CD4-positive, alpha-beta T cell (primary cell): ENCODE measurements around the gene DENND6B. TPM values are rescaled to one million over a fixed set of nuclear protein-coding genes. Genes with fewer than 3 reads are reported as not detected.
A peak's percentile ranks its signal among the peaks of the same experiment; 100 is the strongest.

Experiments used
- ATAC-seq: fragments of 200-7000 bp; cut with Tn5 transposase; one replicate; pipeline ENCODE4 v1.10.0; 2022; ENCODE audit warnings: mild to moderate bottlenecking; ENCODE audit not compliant: poor library complexity
- CTCF ChIA-PET: fragments of 350-600 bp; sonication (Branson Sonifier 250); formaldehyde crosslinking; loops from one replicate; lab custom pipeline; 2021; ENCODE audit warnings: antibody characterized with exemption, inconsistent platforms; lab: Charles Lee
- POLR2A ChIA-PET: fragments of 350-600 bp; sonication (Branson Sonifier 250); formaldehyde crosslinking; loops from one replicate; lab custom pipeline; 2021; ENCODE audit warnings: antibody characterized with exemption, inconsistent platforms; lab: Charles Lee
- DNase-seq, 14 experiments: peaks; one replicate each; pipeline ENCODE4 v3.0.0-alpha.2; 2013 to 2020; ENCODE audit warnings: mixed read lengths in 2 of 14
- H3K27ac ChIP-seq, 2 donors: one replicate each; pipeline versions ENCODE4 v1.5.1 to v1.7.0; 2013; ENCODE audit warnings: low read length in 2 of 2, low read depth in 1 of 2, mild to moderate bottlenecking in 1 of 2
- H3K27me3 ChIP-seq, 2 experiments: 1 replicate in 1 of 2; 2 replicates in 1 of 2; pipeline versions ENCODE4 v1.6.1 to v1.7.0; 2013; ENCODE audit warnings: low read length in 2 of 2, control low read depth in 1 of 2, mild to moderate bottlenecking in 1 of 2, moderate library complexity in 1 of 2; ENCODE audit not compliant: insufficient read depth in 2 of 2, control insufficient read depth in 1 of 2
- H3K36me3 ChIP-seq: one replicate; pipeline ENCODE4 v1.6.1; 2013; ENCODE audit warnings: low read length, control low read depth; ENCODE audit not compliant: insufficient read depth
- H3K4me1 ChIP-seq: one replicate; pipeline ENCODE4 v1.6.1; 2013; ENCODE audit warnings: low read length, control low read depth; ENCODE audit not compliant: insufficient read depth
- H3K4me3 ChIP-seq: one replicate; pipeline ENCODE4 v1.5.1; 2013; ENCODE audit warnings: mild to moderate bottlenecking, low read length, moderate library complexity
- H3K9me3 ChIP-seq, 2 experiments: 1 replicate in 1 of 2; 2 replicates in 1 of 2; pipeline versions ENCODE4 v1.6.1 to v1.7.0; 2013; ENCODE audit warnings: low read length in 2 of 2, mild to moderate bottlenecking in 2 of 2, control low read depth in 1 of 2, moderate library complexity in 1 of 2; ENCODE audit not compliant: control insufficient read depth in 1 of 2, insufficient read depth in 1 of 2
- H3K27ac Mint-ChIP-seq: one replicate; pipeline ENCODE4 v1.8.0; 2020; ENCODE audit warnings: mixed read lengths
- H3K27me3 Mint-ChIP-seq: one replicate; pipeline ENCODE4 v1.8.0; 2021; ENCODE audit warnings: mixed read lengths
- H3K36me3 Mint-ChIP-seq: one replicate; pipeline ENCODE4 v1.8.0; 2021; ENCODE audit warnings: low read depth, mixed read lengths
- H3K4me1 Mint-ChIP-seq: one replicate; pipeline ENCODE4 v1.8.0; 2021; ENCODE audit warnings: low read depth, mixed read lengths
- H3K4me3 Mint-ChIP-seq: one replicate; pipeline ENCODE4 v1.8.0; 2020; ENCODE audit warnings: mild to moderate bottlenecking, mixed read lengths
- H3K9me3 Mint-ChIP-seq: one replicate; pipeline ENCODE4 v1.8.0; 2020; ENCODE audit warnings: mixed read lengths
- intact Hi-C, 2 experiments: fragments of 100-400 bp; cut with DNase I in 1 of 2; cut with micrococcal nuclease in 1 of 2; formaldehyde crosslinking; loops; one replicate each; pipeline versions ENCODE4 v1.15.1 to v1.9.0; 2023 to 2025; cut with DNase I, micrococcal nuclease
- total RNA-seq, 174 experiments: library from RNA in 2 of 174; stranded (reverse) in 2 of 174; gene quantifications; one replicate each; pipeline ENCODE4 v1.2.3 and lab custom pipeline; 2021 to 2026
- TF ChIP-seq, protein P1 (sequence below): fragments of 200-600 bp; IDR thresholded peaks from one replicate; pipeline ENCODE4 v1.8.0; 2022; ENCODE audit warnings: antibody characterized with exemption, mild to moderate bottlenecking

Gene DENND6B
- total RNA-seq, 2 experiments from 2014 or later: 1.8 to 1.9 TPM

DNA sequence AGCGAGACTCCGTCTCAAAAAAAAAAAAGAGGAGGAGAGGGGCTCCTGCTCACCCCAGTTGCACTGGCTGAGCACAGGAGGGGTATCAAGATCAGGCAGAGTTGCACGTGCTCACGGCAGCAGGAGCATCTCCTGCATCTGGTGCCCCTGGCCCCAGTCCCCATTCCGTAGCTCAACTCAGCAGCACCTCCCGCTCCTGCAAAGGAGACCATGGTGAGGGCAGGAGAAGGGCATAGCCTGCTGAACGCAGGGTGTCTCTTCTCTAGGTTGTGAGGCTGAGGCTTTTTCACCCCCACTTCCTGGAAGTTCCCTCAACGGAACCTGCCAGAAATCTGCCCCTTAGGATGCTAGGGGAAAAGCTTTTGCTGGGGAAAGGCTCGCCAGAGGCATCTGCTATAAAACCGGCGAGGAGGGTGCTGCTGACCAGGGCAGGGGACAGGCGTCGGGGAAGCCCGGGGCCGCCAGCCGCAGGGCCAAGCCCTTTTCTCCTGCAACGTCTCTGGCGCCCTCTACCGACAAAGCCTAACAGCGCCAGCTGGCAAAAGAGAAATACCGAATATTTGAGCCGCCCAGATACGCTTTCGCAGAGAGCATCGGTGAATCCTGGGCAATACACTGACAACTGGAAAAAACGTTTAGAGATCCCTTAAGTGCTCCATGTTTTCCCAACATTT is 15.3 kb upstream of the DENND6B start:
- CTCF ChIA-PET: interaction anchor here (0.6 to 2.6 kb wide), 21 partner anchors 9 to 279 kb away, joined by 3 to 18 read pairs (median 5); partner anchors contain the start of genes DENND6B, HDAC10, MAPK11 and SCO2
- intact Hi-C loops: loop anchor here (1.0 to 10.0 kb wide), 8 partner anchors 15 to 280 kb away; partner anchors contain the start of genes DENND6B (in 1 of the 2), LMF2 (in 1 of the 2), MAPK11 (in 1 of the 2) and NCAPH2 (in 1 of the 2)
- peak overlapping the region; percentile 62 for H3K4me3 ChIP-seq
- Mint-ChIP-seq H3K36me3 (peaks cover 5% of the 10 kb centered on the region), H3K4me1 (peaks cover 7% of the 10 kb centered on the region), H3K27me3 (no peaks in the 10 kb centered on the region), H3K4me3 (peak overlapping the region; percentile 88), H3K27ac (peak overlapping the region; percentile 98), H3K9me3 (no peaks in the 10 kb centered on the region)
- no peaks in the 10 kb centered on the region for H3K36me3 ChIP-seq
- H3K27ac ChIP-seq: peak overlapping the region; percentile 84 to 85
- H3K9me3 ChIP-seq: no peaks in the 10 kb centered on the region
- no peaks in the 10 kb centered on the region for H3K27me3 ChIP-seq
- ATAC-seq (peak; percentile 53), DNase-seq (peak; percentile 80 to 94 (median 87))
- TF ChIP-seq, protein P1, sequence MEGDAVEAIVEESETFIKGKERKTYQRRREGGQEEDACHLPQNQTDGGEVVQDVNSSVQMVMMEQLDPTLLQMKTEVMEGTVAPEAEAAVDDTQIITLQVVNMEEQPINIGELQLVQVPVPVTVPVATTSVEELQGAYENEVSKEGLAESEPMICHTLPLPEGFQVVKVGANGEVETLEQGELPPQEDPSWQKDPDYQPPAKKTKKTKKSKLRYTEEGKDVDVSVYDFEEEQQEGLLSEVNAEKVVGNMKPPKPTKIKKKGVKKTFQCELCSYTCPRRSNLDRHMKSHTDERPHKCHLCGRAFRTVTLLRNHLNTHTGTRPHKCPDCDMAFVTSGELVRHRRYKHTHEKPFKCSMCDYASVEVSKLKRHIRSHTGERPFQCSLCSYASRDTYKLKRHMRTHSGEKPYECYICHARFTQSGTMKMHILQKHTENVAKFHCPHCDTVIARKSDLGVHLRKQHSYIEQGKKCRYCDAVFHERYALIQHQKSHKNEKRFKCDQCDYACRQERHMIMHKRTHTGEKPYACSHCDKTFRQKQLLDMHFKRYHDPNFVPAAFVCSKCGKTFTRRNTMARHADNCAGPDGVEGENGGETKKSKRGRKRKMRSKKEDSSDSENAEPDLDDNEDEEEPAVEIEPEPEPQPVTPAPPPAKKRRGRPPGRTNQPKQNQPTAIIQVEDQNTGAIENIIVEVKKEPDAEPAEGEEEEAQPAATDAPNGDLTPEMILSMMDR: peak; percentile 95
- POLR2A ChIA-PET: interaction anchor here (0.6 to 1.8 kb wide), 10 partner anchors 14 to 279 kb away, joined by 3 to 12 read pairs (median 6); partner anchors contain the start of genes DENND6B, HDAC10, LMF2 and NCAPH2
- peaks cover 27% of the 10 kb centered on the region for H3K4me1 ChIP-seq

DNA sequence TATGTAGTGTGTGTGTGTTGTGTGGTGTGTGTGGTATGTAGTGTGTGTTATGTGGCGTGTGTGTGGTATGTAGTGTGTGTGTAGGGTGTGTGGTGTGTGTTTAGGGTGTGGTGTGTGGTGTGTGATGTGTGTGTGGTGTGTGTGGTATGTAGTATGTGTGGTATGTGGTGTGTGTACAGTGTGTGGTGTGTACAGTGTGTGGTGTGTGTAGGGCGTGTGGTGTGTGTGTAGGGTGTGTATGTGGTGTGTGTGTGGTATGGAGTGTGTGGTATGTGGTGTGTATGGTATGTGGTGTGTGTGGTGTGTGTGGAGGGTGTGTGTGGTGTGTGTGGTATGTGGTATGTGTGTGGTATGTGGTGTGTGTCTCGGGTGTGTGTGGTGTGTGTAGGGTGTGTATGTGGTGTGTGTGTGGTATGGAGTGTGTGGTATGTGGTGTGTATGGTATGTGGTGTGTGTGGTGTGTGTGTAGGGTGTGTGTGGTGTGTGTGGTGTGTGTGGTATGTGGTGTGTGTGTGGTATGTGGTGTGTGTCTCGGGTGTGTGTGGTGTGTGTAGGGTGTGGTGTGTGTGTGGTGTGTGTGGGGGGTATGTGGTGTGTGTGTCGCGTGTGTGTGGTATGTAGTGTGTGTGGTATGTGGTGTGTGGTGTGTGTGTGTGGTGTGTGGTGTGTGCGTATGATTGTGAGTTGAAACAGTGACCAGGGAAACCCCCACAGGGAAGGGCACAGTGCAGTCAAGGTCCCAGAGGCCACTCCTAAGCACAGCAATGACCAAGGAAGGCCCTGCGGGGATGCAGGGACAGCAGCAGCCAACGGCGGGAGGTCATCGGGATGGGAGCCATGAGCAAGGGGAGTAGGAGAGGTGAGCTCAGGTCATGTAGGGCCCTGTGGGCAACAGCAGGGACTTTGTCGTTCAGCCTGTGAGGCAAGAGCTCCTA is 13.4 kb upstream of the DENND6B start:
- Histone ChIP-seq H3K27ac (no peak overlapping the region), H3K36me3 (no peaks in the 10 kb centered on the region), H3K9me3 (no peaks in the 10 kb centered on the region), H3K4me3 (no peak overlapping the region), H3K4me1 (peaks cover 13% of the 10 kb centered on the region), H3K27me3 (no peaks in the 10 kb centered on the region)
- Mint-ChIP-seq H3K27me3 (no peaks in the 10 kb centered on the region), H3K9me3 (no peaks in the 10 kb centered on the region), H3K4me3 (no peak overlapping the region), H3K4me1 (peaks cover 7% of the 10 kb centered on the region), H3K36me3 (peaks cover 5% of the 10 kb centered on the region), H3K27ac (no peak overlapping the region)
- DNase-seq: peak in 1 of 14 experiments; percentile 38
- POLR2A ChIA-PET: no interaction called here
- ATAC-seq: no peak
- CTCF ChIA-PET: interaction anchor here (2.6 kb wide), 1 partner anchor 64 kb away, joined by 14 read pairs; no protein-coding TSS in a partner anchor
- intact Hi-C loops: loop anchor here in 1 of 2 experiments (5.0 to 10.0 kb wide), 3 partner anchors 165 to 282 kb away; partner anchors contain the start of genes LMF2 and NCAPH2
- TF ChIP-seq, protein P1: no peak

DNA sequence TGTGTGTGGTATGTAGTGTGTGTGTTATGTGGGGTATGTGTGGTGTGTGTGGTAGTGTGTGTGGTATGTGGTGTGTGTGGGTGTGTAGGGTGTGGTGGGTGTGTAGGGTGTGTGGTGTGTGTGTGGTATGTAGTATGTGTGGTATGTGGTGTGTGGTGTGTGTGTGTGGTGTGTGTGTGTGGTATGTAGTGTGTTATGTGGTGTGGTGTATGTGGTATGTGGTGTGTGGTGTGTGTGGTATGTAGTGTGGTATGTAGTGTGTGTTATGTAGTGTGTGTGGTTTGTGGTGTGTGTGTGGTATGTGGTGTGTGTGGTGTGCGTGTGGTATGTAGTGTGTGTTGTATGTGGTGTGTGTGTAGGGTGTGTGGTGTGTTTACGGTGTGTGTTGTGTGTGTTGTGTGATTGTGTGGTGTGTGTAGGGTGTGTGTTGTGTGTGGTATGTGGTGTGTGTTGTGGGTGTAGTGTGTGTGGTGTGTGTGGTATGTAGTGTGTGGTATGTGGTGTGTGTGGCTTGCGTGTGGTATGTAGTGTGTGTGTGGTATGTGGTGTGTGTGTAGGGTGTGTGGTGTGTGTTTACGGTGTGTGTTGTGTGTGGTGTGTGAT is 12.1 kb upstream of the DENND6B start:
- Mint-ChIP-seq H3K27ac (no peak overlapping the region), H3K4me3 (no peak overlapping the region), H3K9me3 (no peaks in the 10 kb centered on the region), H3K27me3 (no peaks in the 10 kb centered on the region), H3K36me3 (peaks cover 5% of the 10 kb centered on the region), H3K4me1 (peaks cover 7% of the 10 kb centered on the region)
- H3K4me1 ChIP-seq: peaks cover 13% of the 10 kb centered on the region
- H3K36me3 ChIP-seq: no peaks in the 10 kb centered on the region
- TF ChIP-seq, protein P1: no peak
- H3K27me3 ChIP-seq: no peaks in the 10 kb centered on the region
- no peak overlapping the region for H3K4me3 ChIP-seq
- ATAC-seq (no peak), DNase-seq (no peak)
- POLR2A ChIA-PET: no interaction called here
- no peaks in the 10 kb centered on the region for H3K9me3 ChIP-seq
- intact Hi-C loops: no loop called here
- H3K27ac ChIP-seq: no peak overlapping the region
- CTCF ChIA-PET: no interaction called here
